ENCODE results near the gene ACTMAP.
"Not testable (repeated sequence)": the region's sequence is repeated elsewhere in the genome, so short reads cannot be mapped to it uniquely, and the experiment has no call there.

The ACTMAP gene

GRCh38 chr19:40775632-40776022 lies 25.4 kb upstream of the ACTMAP start:
- DNase-seq = no peak

GRCh38 chr19:40774916-40775631 lies 24.8 kb upstream of the ACTMAP start, which contains the start of gene MIA:
TSS of gene MIA (plus strand) at chr19:40775521. CDS start at chr19:40775543, 22 bp downstream.
- no peak for DNase-seq

GRCh38 chr19:40771101-40771862 lies 21.0 kb upstream of the ACTMAP start:
- DNase-seq = not testable (repeated sequence)

- no peak for DNase-seq
Measured at GRCh38 chr19:40768869-40769268, 18.6 kb upstream of the ACTMAP start.

- DNase-seq = not testable (repeated sequence)
Measured at GRCh38 chr19:40766385-40766784, 16.1 kb upstream of the ACTMAP start.

- no peak for DNase-seq
Measured at GRCh38 chr19:40763963-40764362, 13.7 kb upstream of the ACTMAP start.

GRCh38 chr19:40763526-40763925 lies 13.2 kb upstream of the ACTMAP start:
- DNase-seq = no peak

GRCh38 chr19:40762754-40763470 lies 12.6 kb upstream of the ACTMAP start:
- DNase-seq = no peak

GRCh38 chr19:40759352-40759751 lies 9.1 kb upstream of the ACTMAP start:
- no peak for DNase-seq

- DNase-seq = no peak
Measured at GRCh38 chr19:40758491-40758890, 8.2 kb upstream of the ACTMAP start.

- no peak for DNase-seq
Measured at GRCh38 chr19:40756502-40757110, 6.3 kb upstream of the ACTMAP start.

- DNase-seq = no peak
Measured at GRCh38 chr19:40755791-40756190, 5.5 kb upstream of the ACTMAP start.

GRCh38 chr19:40755248-40755624 lies 5.0 kb upstream of the ACTMAP start:
- DNase-seq = no peak

- no peak for DNase-seq
Measured at GRCh38 chr19:40754611-40755247, 4.5 kb upstream of the ACTMAP start.

- no peak for DNase-seq
Measured at GRCh38 chr19:40752257-40752781, 2.0 kb upstream of the ACTMAP start.

- peak; percentile 96 for DNase-seq
Measured at GRCh38 chr19:40750874-40751537, 729 bp upstream of the ACTMAP start, which contains the start of gene SNRPA. TSS of gene SNRPA (plus strand) at chr19:40751203. CDS start at chr19:40751409, 206 bp downstream.

- no peak for DNase-seq
Measured at GRCh38 chr19:40747536-40747935, 2.7 kb downstream of the ACTMAP start.

GRCh38 chr19:40745402-40745780 lies 4.9 kb downstream of the ACTMAP start:
- DNase-seq = no peak

GRCh38 chr19:40744554-40745401 lies 5.5 kb downstream of the ACTMAP start:
- no peak for DNase-seq

- DNase-seq = no peak
Measured at GRCh38 chr19:40743926-40744325, 6.4 kb downstream of the ACTMAP start.

GRCh38 chr19:40742886-40743285 lies 7.4 kb downstream of the ACTMAP start:
- DNase-seq = no peak
